NCI-H1694 treated with DMSO at 0.1 percent for 48 hours (cell line): ENCODE measurements around the gene SEMA3G.

Experiments used
- DNase-seq: peaks from one replicate; lab custom pipeline; 2025; lab: John Stamatoyannopoulos, UW

SEMA3G gene

DNA sequence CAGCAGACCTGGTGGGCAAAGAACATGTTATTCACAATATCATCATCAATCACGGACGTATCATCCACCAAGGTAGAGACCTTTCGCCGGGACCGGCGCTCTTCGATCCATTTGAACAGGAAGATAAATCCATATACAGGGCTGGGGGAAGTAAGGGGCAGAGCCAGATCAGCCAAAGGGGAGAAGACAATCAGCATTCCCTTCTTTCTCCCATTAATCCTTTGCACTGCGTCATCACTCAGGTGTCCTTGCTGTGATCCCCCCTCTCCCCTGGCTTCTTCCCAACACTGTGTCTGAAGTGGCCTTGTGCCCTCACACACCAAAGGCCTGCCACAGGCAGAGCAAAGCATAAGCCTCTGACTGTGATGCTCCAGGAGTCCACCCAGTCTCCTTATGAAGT, 36.4 kb downstream of the SEMA3G start:
- no peak for DNase-seq

GRCh38 chr3:52407779-52408178, 37.1 kb downstream of the SEMA3G start:
- no peak for DNase-seq

GRCh38 chr3:52406791-52407510, 38.0 kb downstream of the SEMA3G start:
- no peak for DNase-seq

DNA sequence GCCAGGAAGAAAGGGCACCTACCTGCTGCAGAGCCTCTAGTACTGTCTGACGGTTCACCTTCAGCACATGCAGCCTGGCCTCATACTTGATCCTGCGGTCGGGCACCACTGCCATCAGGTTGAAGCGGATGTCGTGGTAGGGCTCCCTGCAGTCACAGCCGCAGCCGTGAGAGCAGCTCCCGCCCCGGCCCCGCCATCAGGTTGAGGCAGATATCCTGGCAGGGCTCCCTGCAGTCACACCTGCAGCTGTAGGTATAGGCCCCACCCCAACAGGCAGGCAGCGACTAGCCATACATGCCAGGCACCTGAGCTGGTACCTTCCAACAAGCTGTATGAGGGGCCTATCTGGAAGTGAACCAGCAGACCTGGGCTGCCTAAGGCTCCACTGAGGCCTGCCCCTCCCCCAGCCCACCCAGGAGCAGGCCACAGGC, 38.7 kb downstream of the SEMA3G start:
- DNase-seq: no peak

DNA sequence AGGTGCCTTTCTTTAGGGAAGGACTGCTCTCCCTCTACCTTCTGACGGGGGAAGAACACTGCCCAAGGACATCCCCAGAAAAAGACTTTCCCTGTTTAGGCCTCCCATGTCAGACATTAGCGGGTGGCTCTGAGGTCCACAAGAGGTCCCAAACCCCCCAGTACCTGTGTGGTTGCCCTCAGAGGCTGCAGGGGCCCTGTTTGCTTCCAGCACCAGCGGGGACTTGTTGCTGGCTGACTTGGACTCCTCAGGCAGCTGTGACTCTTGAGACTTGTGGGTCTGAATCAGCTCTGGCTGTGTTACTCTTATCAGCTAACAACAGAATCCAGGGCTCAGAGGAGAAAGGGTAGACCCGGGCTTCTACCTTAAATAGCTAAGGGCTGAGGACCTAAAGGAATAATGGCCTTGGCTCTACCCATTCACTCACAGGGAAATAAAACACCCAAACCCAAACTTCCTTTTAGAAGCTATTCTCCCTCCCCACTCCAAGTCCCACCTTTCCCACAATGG, 39.2 kb downstream of the SEMA3G start:
- DNase-seq: no peak

DNA sequence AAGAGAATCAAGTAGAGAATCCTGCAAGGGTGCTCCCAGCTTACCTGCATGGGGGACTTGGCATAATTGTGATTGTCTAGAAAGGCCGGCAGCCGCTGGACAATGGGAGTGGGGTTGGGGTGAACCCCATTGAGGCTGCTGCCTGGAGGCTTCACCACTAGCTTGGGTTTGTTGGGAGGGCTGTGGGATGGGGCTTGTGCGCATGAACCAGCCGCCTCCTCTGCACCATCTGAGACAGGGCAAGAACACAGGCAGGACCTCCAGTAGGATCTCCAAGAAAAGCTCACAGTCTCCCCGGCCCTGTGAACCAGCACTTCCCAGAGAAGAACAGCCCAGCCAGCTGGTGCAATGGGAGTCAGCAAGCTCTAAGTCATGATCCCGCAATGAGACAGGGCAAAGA, 39.8 kb downstream of the SEMA3G start:
- DNase-seq: no peak

DNA sequence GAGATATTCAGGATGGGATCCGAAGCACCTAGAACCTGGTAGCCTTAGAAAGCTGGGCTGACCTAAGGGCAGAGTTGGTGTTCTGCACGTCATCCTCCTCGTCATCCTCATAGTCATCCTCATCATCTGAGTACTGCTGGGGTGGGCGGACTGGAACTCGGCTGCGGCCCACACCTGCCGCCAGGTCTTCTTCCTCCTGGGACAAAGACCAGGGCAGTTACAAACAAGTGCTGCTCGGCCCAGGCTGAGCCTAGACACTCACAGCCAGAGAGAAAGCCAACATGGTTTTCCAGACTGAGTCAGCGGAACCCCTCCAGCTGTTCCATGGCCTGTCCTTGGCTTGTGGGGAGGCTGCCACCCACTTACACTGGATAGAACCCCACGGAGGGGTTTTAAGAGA, 40.5 kb downstream of the SEMA3G start:
- DNase-seq: no peak

GRCh38 chr3:52403955-52404354, 40.9 kb downstream of the SEMA3G start:
- no peak for DNase-seq

DNA sequence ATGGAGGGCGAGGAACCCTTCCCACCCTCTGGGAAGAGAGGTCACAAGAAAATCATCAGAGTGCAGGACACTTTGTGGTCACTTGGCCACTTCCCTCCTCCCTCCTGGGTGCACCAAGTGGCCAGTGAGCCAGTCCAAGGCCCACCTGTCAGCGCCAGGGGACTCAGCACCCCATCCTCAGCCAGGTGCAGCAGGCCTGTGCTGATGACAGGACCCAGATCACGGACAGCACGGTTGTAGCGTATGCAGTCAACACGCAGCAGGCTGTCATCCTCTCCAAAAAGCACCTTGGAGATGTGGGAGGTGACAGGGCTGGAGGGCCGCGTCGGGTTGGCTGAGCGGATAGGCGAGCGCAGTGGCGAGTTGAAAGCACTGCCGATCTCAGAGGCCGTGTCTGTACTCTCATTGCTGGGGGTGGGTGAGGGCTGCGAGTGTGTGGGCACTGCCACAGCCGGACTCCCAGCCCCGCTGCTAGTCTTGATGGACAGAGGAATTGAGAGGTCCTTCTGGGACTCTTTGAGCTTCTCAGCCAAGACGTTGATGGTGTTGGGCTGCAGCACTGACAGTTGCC, 41.5 kb downstream of the SEMA3G start:
- no peak for DNase-seq

DNA sequence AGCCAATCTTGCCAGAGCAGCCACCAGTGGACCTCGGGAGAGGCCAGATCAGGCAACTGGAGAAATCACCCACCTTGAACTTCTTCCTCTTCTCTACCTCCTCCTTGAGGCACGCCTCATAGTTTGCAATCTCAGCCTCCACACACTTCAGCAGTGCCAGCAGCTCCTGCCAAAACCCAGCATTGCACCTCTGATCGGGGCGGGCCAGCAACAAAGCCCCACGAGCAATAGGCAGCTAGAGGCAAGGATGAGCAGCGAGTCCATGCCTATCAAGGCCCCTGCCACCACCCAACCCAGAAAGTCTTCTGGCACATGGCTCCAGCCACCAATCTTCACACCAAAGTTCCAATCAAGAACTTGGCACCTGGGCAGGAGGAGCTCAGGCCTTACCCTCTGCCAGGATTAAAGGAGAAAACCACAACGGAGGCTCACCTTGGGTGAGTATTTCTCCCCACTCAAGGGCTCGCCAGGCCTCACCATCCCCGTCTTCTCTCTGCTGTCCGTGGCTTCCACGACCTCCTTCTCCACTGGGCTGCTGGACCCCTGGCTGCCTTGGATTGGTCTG, 42.1 kb downstream of the SEMA3G start:
- DNase-seq: no peak

GRCh38 chr3:52402101-52402521, 42.8 kb downstream of the SEMA3G start:
- no peak for DNase-seq

DNA sequence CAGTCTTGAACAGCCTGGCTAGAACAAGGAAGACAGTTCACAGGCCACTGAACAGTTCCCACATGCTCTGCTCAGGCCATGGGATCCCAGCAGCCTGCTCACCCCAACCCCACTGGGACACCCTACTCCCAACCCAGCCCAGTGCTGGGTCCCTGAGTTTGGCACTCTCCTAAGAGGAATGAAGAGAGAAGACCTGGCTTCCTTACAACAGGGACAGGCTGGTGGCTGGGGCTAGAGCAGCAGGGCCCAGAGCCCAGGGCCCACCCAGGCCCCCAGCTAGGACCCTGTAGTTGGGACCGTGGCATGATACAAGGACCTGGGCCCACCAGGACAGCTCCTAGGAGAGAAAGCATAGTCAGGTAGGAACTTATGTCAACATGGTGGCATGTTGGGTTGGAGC, 43.4 kb downstream of the SEMA3G start:
- DNase-seq: no peak

DNA sequence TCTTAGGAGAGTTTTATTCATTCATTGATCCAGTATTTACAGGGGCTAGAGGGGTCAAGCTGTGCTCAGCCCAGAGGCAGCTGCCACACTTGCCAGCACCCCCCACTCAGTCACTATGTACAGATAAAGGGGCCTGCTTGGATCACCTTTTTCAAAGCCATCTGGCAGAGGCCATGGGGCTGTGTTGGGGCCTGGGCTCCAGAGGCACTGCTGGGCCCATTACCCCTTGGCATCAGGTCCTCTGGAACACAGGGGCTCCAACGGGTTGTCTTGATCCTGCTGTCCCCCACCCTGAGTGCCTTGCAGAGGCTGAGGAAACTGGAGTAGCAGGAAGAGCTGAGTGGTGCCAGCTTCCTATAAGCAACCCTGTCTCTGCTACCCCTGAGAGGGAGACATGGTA, 43.9 kb downstream of the SEMA3G start:
- no peak for DNase-seq

GRCh38 chr3:52400275-52400793, 44.6 kb downstream of the SEMA3G start:
- no peak for DNase-seq

GRCh38 chr3:52399593-52399992, 45.3 kb downstream of the SEMA3G start:
- DNase-seq: no peak

DNA sequence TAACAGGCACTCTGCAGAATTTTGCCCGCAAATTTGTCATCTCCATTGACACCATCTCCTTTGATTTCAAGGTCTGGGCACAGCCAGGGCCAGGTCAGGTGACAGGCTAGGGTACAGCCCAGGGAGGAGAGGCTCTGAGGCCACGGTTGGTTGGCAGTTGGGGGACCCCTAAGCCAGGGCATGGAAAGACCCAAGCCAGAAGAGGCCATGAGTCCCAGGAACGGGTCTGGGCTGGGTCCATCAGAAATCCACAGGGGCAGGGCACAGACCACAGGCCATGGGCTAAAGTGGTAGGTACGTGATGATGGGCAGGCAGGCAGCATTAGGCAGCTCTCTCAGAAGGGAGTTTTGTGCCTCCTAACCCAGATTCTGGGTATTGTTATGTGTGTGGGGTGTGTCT, 45.8 kb downstream of the SEMA3G start:
- DNase-seq: no peak

DNA sequence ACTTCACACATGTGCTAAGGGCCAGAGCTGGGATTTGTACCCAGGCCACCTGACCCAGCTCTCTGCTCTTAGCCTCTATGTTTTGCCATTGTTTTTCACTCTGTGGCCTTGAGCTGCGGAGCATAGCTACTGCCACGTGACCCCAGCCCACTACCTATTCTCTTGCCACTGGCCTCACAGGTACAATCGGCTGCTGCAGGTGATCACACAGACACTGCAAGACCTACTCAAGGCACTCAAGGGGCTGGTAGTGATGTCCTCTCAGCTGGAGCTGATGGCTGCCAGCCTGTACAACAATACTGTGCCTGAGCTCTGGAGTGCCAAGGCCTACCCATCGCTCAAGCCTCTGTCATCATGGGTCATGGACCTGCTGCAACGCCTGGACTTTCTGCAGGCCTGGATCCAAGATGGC, 46.2 kb downstream of the SEMA3G start:
- no peak for DNase-seq

DNA sequence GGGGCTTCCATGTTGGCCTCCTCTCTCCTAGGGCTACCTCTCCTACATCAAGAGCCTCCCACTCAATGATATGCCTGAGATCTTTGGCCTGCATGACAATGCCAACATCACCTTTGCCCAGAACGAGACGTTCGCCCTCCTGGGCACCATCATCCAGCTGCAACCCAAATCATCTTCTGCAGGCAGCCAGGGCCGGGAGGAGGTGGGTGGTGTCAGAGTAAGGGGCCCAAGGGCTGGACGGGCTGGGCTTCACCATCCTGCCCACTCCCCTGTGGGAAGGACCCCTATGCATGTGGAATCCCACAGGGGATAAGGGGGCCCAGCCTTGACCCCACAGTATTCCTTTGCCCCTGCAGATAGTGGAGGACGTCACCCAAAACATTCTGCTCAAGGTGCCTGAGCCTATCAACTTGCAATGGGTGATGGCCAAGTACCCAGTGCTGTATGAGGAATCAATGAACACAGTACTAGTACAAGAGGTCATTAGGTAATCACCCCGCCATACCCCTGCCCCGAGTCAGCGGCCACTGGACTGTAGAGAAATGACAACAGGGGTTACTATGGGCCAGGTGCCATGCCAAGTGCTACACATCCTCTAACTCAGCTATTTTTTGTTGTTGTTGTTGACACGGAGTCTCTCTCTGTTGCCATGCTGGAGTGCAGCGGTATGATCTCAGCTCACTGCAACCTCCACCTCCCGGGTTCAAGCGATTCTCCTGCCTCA, 47.1 kb downstream of the SEMA3G start:
- no peak for DNase-seq

DNA sequence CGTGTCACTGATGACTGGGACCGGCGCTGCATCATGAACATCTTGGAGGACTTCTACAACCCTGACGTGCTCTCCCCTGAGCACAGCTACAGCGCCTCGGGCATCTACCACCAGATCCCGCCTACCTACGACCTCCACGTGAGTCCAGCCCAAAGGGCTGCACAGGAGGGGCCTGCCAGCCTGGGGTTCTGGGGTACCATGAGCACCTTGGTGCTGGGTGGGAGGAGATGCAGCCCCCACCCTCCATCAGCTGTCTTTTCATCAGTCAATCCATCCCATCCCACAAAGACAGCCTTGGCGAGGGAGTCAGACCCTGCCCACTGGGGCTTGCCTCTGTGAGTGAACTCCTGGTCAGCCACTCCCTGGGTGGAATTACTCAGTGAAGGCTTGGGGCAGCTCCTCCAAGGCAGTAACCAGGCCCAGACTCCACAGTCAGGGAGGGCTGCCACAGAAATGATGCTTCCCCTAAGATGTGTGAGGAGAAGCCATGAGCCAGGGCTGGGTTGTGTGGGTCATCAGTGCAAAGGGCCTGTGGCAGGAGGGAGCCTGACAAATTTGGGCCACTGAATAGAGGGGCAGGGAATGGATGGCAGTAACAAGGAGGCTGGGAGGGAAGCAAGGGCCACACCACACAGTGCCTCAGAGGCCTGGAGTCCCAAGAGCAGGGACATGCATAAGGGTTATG, 47.9 kb downstream of the SEMA3G start:
- no peak for DNase-seq

DNA sequence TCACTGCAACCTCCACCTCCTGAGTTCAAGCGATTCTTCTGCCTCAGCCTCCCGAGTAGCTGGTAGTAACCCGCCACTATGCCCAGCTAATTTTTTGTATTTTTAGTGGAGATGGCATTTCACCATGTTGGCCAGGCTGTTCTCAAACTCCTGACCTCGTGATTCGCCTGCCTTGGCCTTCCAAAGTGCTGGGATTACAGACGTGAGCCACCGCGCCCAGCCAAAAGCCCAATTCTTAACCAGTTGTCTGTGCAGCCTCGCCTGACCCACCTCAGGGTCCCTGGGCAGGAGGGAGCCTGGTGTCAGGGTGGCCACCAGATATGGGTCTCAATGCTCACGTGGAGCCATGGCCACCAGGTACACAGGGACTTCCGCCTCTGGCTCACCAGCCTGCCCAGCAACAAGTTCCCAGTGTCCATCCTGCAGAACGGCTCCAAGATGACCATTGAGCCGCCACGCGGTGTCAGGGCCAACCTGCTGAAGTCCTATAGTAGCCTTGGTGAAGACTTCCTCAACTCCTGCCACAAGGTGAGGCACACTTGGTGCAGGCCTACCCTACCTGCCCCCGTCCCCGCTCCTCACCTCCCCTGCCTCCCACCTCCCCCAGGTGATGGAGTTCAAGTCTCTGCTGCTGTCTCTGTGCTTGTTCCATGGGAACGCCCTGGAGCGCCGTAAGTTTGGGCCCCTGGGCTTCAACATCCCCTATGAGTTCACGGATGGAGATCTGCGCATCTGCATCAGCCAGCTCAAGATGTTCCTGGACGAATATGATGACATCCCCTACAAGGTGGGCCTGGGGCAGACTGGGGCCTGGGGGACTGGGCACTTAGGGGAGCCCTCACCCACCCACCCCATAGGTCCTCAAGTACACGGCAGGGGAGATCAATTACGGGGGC, 48.6 kb downstream of the SEMA3G start:
- DNase-seq: no peak

DNA sequence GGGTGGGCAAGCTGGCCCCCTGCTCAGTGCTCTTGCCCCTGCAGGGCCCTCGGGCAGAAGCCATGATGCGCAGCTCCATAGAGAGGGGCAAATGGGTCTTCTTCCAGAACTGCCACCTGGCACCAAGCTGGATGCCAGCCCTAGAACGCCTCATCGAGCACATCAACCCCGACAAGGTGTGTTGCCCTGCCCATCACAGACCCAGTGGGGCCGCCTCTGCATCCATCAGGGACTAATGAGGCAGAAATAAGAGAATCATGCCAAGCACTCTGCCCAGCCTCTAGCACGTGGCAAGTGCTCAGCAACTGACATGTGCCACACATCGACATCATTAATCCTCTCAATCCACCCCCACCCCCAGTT, 49.4 kb downstream of the SEMA3G start:
- DNase-seq: no peak
